ENCODE measurements around the gene TIMM22.
"Not testable (repeated sequence)": the region's sequence is repeated elsewhere in the genome, so short reads cannot be mapped to it uniquely, and the experiment has no call there.

DNA sequence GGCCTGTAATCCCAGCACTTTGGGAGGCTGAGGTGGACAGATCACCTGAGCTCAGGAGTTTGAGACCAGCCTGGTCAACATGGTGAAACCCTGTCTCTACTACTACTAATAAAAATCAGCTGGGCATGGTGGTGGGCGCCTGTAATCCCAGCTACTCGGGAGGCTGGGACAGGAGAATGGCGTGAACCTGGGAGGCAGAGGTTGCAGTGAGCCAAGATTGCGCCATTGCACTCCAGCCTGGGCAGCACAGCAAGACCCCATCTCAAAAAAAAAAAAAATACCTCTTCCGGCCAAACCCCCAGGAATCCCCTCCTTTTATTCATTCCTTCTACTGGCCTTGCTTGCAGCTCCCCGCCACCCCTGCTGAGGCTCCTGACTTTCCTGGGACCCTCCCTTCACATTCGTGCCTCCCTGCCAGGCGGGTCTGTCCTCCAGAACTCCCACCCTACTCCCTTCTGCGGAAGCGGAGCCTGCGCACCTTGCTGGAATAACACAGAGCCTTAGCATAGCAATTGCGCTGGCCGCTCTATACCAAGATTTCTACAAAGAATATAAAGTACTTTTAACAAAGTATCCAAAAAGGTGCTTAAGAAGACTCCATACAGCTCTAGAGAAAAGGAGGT, 47.6 kb downstream of the TIMM22 start:
- TF ChIP-seq POLR2A (IDR thresholded peaks at IDR 0.05; ENCODE audit: low read length); GATA1 (IDR thresholded peaks at IDR 0.05; ENCODE audit: low read depth, low read length): not testable (repeated sequence)

Data from erythroblast (primary cell).